Measurements from ENCODE around the gene MGAT4C. TPM values are rescaled to one million over a fixed set of nuclear protein-coding genes. Genes with fewer than 3 reads are reported as not detected.
"Not testable (repeated sequence)": the region's sequence is repeated elsewhere in the genome, so short reads cannot be mapped to it uniquely, and the experiment has no call there.

Gene MGAT4C
- total RNA-seq, 1 experiment from 2014 or later = not detected

GRCh38 chr12:86134561-86134960, 121.6 kb downstream of the MGAT4C start:
- H3K36me3 ChIP-seq (ENCODE audit: low read depth) = no peaks in the 10 kb centered on the region
- no TSS peak for BruUV-seq (replicated peaks)
- intact Hi-C loops (cut with micrococcal nuclease; ENCODE audit: unreplicated experiment) = no loop called here

GRCh38 chr12:86126900-86127299, 129.3 kb downstream of the MGAT4C start:
- H3K4me2 ChIP-seq; H3K36me3 ChIP-seq (ENCODE audit: low read depth); H3K9me2 ChIP-seq (ENCODE audit: insufficient read depth); H3K79me2 ChIP-seq (ENCODE audit: low read depth); POLR2A ChIA-PET (ENCODE audit: unreplicated experiment); CTCF ChIA-PET; BruUV-seq (replicated peaks); H3F3A ChIP-seq (ENCODE audit: insufficient read depth, low read depth); H3K27ac ChIP-seq; H3K9me3 ChIP-seq (ENCODE audit: insufficient read depth, low read depth); H3K27me3 ChIP-seq (ENCODE audit: insufficient read depth, low read depth); DNase-seq; H4K20me1 ChIP-seq (ENCODE audit: insufficient read depth); intact Hi-C loops (cut with micrococcal nuclease; ENCODE audit: unreplicated experiment); H3K4me3 ChIP-seq; H3K4me1 ChIP-seq (replicated peaks; ENCODE audit: insufficient read depth): not testable (repeated sequence)
- H2AFZ ChIP-seq = peak overlapping the region; percentile 62; the same call in 1 of the 2 replicates

More at GRCh38 chr12:86134561-86134960, 121.6 kb downstream of the MGAT4C start:
- no peaks in the 10 kb centered on the region for H3K4me1 ChIP-seq (replicated peaks; ENCODE audit: insufficient read depth)
- H3K9me2 ChIP-seq (ENCODE audit: insufficient read depth) = peaks cover 4% of the 10 kb centered on the region; the same call in 1 of the 2 replicates
- no peaks in the 10 kb centered on the region for H4K20me1 ChIP-seq (ENCODE audit: insufficient read depth)
- no peak for DNase-seq
- H2AFZ ChIP-seq = no peak overlapping the region
- no peaks in the 10 kb centered on the region for H3K9me3 ChIP-seq (ENCODE audit: insufficient read depth, low read depth)
- no peak overlapping the region for H3K4me2 ChIP-seq
- TF ChIP-seq EZH2 (IDR thresholded peaks at IDR 0.05; ENCODE audit: low read depth) = no peak
- TF ChIP-seq, protein P1, sequence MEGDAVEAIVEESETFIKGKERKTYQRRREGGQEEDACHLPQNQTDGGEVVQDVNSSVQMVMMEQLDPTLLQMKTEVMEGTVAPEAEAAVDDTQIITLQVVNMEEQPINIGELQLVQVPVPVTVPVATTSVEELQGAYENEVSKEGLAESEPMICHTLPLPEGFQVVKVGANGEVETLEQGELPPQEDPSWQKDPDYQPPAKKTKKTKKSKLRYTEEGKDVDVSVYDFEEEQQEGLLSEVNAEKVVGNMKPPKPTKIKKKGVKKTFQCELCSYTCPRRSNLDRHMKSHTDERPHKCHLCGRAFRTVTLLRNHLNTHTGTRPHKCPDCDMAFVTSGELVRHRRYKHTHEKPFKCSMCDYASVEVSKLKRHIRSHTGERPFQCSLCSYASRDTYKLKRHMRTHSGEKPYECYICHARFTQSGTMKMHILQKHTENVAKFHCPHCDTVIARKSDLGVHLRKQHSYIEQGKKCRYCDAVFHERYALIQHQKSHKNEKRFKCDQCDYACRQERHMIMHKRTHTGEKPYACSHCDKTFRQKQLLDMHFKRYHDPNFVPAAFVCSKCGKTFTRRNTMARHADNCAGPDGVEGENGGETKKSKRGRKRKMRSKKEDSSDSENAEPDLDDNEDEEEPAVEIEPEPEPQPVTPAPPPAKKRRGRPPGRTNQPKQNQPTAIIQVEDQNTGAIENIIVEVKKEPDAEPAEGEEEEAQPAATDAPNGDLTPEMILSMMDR (conservative IDR thresholded peaks at IDR 0.05) = no peak
- ChIA-PET CTCF (interaction anchor here (0.6 kb wide), 1 partner anchor 1039 kb away, joined by 3 read pairs; no protein-coding TSS in a partner anchor), POLR2A (ENCODE audit: unreplicated experiment) (no interaction called here)
- H3F3A ChIP-seq (ENCODE audit: insufficient read depth, low read depth) = no peaks in the 10 kb centered on the region
- no peaks in the 10 kb centered on the region for H3K79me2 ChIP-seq (ENCODE audit: low read depth)
- no peak overlapping the region for H3K4me3 ChIP-seq
- H3K27me3 ChIP-seq (ENCODE audit: insufficient read depth, low read depth) = no peaks in the 10 kb centered on the region
- H3K27ac ChIP-seq = no peak overlapping the region

- TF ChIP-seq EZH2 (IDR thresholded peaks at IDR 0.05; ENCODE audit: low read depth) = no peak
- TF ChIP-seq, protein P1 (conservative IDR thresholded peaks at IDR 0.05) = no peak
- Histone ChIP-seq H4K20me1 (ENCODE audit: insufficient read depth) (no peaks in the 10 kb centered on the region), H3K79me2 (ENCODE audit: low read depth) (no peaks in the 10 kb centered on the region), H3K4me1 (replicated peaks; ENCODE audit: insufficient read depth) (no peaks in the 10 kb centered on the region), H3K4me2 (no peak overlapping the region), H3K27me3 (ENCODE audit: insufficient read depth, low read depth) (no peaks in the 10 kb centered on the region), H3K36me3 (ENCODE audit: low read depth) (no peaks in the 10 kb centered on the region), H3F3A (ENCODE audit: insufficient read depth, low read depth) (no peaks in the 10 kb centered on the region), H3K4me3 (no peak overlapping the region), H3K9me2 (ENCODE audit: insufficient read depth) (no peaks in the 10 kb centered on the region), H3K9me3 (ENCODE audit: insufficient read depth, low read depth) (no peaks in the 10 kb centered on the region), H2AFZ (no peak overlapping the region), H3K27ac (no peak overlapping the region)
- no TSS peak for BruUV-seq (replicated peaks)
- POLR2A ChIA-PET (ENCODE audit: unreplicated experiment) = no interaction called here
- no peak for DNase-seq
- intact Hi-C loops (cut with micrococcal nuclease; ENCODE audit: unreplicated experiment) = no loop called here
- CTCF ChIA-PET = no interaction called here
Measured at GRCh38 chr12:86122846-86123468, 133.2 kb downstream of the MGAT4C start.

DNA sequence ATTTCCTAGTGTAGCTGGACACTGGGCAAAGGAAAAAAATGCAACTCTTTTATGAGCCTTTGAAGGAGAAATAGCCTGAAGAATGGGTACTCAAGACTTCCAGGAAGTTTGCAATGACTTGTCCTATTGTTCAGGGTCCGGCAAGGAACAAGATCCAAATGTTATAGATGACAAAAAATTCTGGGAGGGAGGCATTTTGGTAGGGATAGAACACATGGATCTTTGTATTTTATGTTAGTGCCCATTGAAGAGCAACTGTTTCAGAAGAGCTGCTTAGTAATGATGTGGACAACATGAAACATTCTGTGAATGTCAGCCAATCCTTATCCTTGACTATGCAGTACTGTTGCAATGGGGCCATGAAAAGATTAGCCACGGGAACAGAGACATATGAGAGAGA, 138.0 kb downstream of the MGAT4C start:
- Histone ChIP-seq H3K27me3 (ENCODE audit: insufficient read depth, low read depth) (no peaks in the 10 kb centered on the region), H3K9me2 (ENCODE audit: insufficient read depth) (no peaks in the 10 kb centered on the region), H3F3A (ENCODE audit: insufficient read depth, low read depth) (no peaks in the 10 kb centered on the region), H3K9me3 (ENCODE audit: insufficient read depth, low read depth) (no peaks in the 10 kb centered on the region), H3K4me3 (no peak overlapping the region), H2AFZ (no peak overlapping the region), H3K36me3 (ENCODE audit: low read depth) (no peaks in the 10 kb centered on the region), H4K20me1 (ENCODE audit: insufficient read depth) (no peaks in the 10 kb centered on the region), H3K4me1 (replicated peaks; ENCODE audit: insufficient read depth) (no peaks in the 10 kb centered on the region), H3K27ac (no peak overlapping the region), H3K4me2 (no peak overlapping the region), H3K79me2 (ENCODE audit: low read depth) (no peaks in the 10 kb centered on the region)
- no peak for DNase-seq
- no TSS peak for BruUV-seq (replicated peaks)
- POLR2A ChIA-PET (ENCODE audit: unreplicated experiment) = no interaction called here
- TF ChIP-seq, protein P1 (conservative IDR thresholded peaks at IDR 0.05) = no peak
- TF ChIP-seq EZH2 (IDR thresholded peaks at IDR 0.05; ENCODE audit: low read depth) = no peak
- intact Hi-C loops (cut with micrococcal nuclease; ENCODE audit: unreplicated experiment) = no loop called here
- CTCF ChIA-PET = no interaction called here

Measured in PC-9 (cell line).